HCT116 (cell line): ENCODE data around the gene OPN1SW. TPM values are rescaled to one million over a fixed set of nuclear protein-coding genes. Genes with fewer than 3 reads are reported as not detected.
A peak's percentile ranks its signal among the peaks of the same experiment; 100 is the strongest.

Experiments
- ATAC-seq: fragments of 200-7000 bp; cut with Tn5 transposase; 2 replicates; pipeline ENCODE4 v1.9.1; 2020; ENCODE audit warnings: mild to moderate bottlenecking, moderate library complexity
- BruUV-seq: library from RNA; stranded (reverse); fragments of 400-500 nt; replicated peaks from 2 replicates; lab custom pipeline; 2021; lab: Mats Ljungman, UMichigan
- CTCF ChIA-PET: fragments of 300-600 bp; sonication (Branson Sonifier 250); formaldehyde crosslinking; loops from one replicate; lab custom pipeline; 2021; ENCODE audit warnings: antibody characterized with exemption; lab: Charles Lee
- POLR2A ChIA-PET: fragments of 300-600, 350-600 bp; sonication (Branson Sonifier 250); formaldehyde crosslinking; loops from one replicate; lab custom pipeline; 2021; ENCODE audit warnings: antibody characterized with exemption; lab: Charles Lee
- RAD21 ChIA-PET, 2 experiments: fragments of 300-600 bp; sonication (Branson Sonifier 250); formaldehyde crosslinking; loops; one replicate each; lab custom pipeline; 2023; ENCODE audit warnings: low total read pairs in 2 of 2; ENCODE audit not compliant: uncharacterized antibody in 2 of 2, unreplicated experiment in 2 of 2, low non-redundant PET in 1 of 2; lab: Charles Lee
- DNase-seq: peaks from one replicate; pipeline ENCODE4 v3.0.0-alpha.2; 2010; ENCODE audit warnings: low read depth, low spot score
- H2AFZ ChIP-seq: fragments of 200-600 bp; shearing (Covaris generic), sonication (generic); 2 replicates; pipeline ENCODE4 v1.6.1; 2017; ENCODE audit warnings: low read depth, mixed run types, mixed read lengths, antibody characterized with exemption, low read length; ENCODE audit not compliant: poor library complexity, severe bottlenecking
- H3K27ac ChIP-seq: 2 replicates; pipeline ENCODE4 v1.5.1; 2012; ENCODE audit warnings: low read depth, low read length
- H3K27me3 ChIP-seq: fragments of 200-600 bp; sonication (generic); 2 replicates; pipeline ENCODE4 v1.6.1; 2016; ENCODE audit warnings: mixed run types, low read length, mixed read lengths; ENCODE audit not compliant: insufficient read depth
- H3K36me3 ChIP-seq, 2 experiments: fragments of 200-500 bp in 1 of 2; fragments of 200-600 bp in 1 of 2; sonication (Bioruptor generic) in 1 of 2; sonication (generic) in 1 of 2; 2 replicates each; pipeline versions ENCODE4 v1.5.1 to v1.6.1; 2014 to 2016; ENCODE audit warnings: low read length in 2 of 2, inconsistent platforms in 1 of 2, mixed read lengths in 1 of 2, mixed run types in 1 of 2; ENCODE audit not compliant: insufficient read depth in 2 of 2, control insufficient read depth in 1 of 2
- H3K4me1 ChIP-seq, 2 experiments: fragments of 200-600 bp in 1 of 2; sonication (generic) in 1 of 2; 2 replicates each; pipeline versions ENCODE4 v1.5.1 to v1.6.1; 2012 to 2017; ENCODE audit warnings: low read length in 2 of 2, inconsistent platforms in 1 of 2, mild to moderate bottlenecking in 1 of 2, mixed read lengths in 1 of 2, mixed run types in 1 of 2, moderate library complexity in 1 of 2; ENCODE audit not compliant: insufficient read depth in 2 of 2, control insufficient read depth in 1 of 2
- H3K4me2 ChIP-seq: fragments of 200-600 bp; sonication (generic); 2 replicates; pipeline ENCODE4 v1.6.1; 2017; ENCODE audit warnings: mixed run types, low read length, mixed read lengths
- H3K4me3 ChIP-seq, 2 experiments: fragments of 200-600 bp in 1 of 2; sonication (generic) in 1 of 2; replicated peaks in 1 of 2; 2 replicates each; pipeline ENCODE4 v1.5.1; 2011 to 2016; ENCODE audit warnings: low read length in 2 of 2, control low read depth in 1 of 2, low read depth in 1 of 2, mild to moderate bottlenecking in 1 of 2, mixed read lengths in 1 of 2, mixed run types in 1 of 2
- H3K79me2 ChIP-seq: fragments of 200-600 bp; sonication (generic); 2 replicates; pipeline ENCODE4 v1.6.1; 2017; ENCODE audit warnings: mild to moderate bottlenecking, mixed run types, low read length, moderate library complexity, mixed read lengths; ENCODE audit not compliant: insufficient read depth
- H3K9ac ChIP-seq: fragments of 200-600 bp; sonication (generic); 2 replicates; pipeline ENCODE4 v1.6.1; 2016; ENCODE audit warnings: low read length, mixed read lengths
- H3K9me2 ChIP-seq: fragments of 200-600 bp; sonication (generic), shearing (Covaris generic); 2 replicates; pipeline ENCODE4 v1.6.1; 2017; ENCODE audit warnings: mixed run types, mild to moderate bottlenecking, moderate library complexity; ENCODE audit not compliant: insufficient read depth
- H3K9me3 ChIP-seq, 2 experiments: fragments of 200-500 bp in 1 of 2; fragments of 200-600 bp in 1 of 2; sonication (Bioruptor generic) in 1 of 2; sonication (generic) in 1 of 2; 2 replicates each; pipeline ENCODE4 v1.6.1; 2014 to 2017; ENCODE audit warnings: low read length in 2 of 2, mixed read lengths in 2 of 2, inconsistent platforms in 1 of 2, low read depth in 1 of 2, mild to moderate bottlenecking in 1 of 2, mixed run types in 1 of 2, moderate library complexity in 1 of 2; ENCODE audit not compliant: control insufficient read depth in 1 of 2, insufficient read depth in 1 of 2
- H4K20me1 ChIP-seq: fragments of 200-600 bp; sonication (generic), shearing (Covaris generic); 2 replicates; pipeline ENCODE4 v1.6.1; 2017; ENCODE audit warnings: mixed run types, mild to moderate bottlenecking, moderate library complexity; ENCODE audit not compliant: insufficient read depth
- CBX3 ChIP-seq: IDR thresholded peaks from 2 replicates; pipeline ENCODE4 v1.6.1; 2012; ENCODE audit warnings: low read depth
- SIN3A ChIP-seq: IDR thresholded peaks from 2 replicates; pipeline ENCODE4 v1.6.1; 2012; ENCODE audit warnings: low read depth
- SP1 ChIP-seq: IDR thresholded peaks from 2 replicates; pipeline ENCODE4 v1.6.1; 2012; ENCODE audit warnings: low read depth
- ZFX ChIP-seq: fragments of 450-650 bp; IDR thresholded peaks from 2 replicates; pipeline ENCODE4 v1.6.1; 2017
- ZNF274 ChIP-seq: fragments of 200-500 bp; sonication (Bioruptor generic); IDR thresholded peaks from 2 replicates; pipeline ENCODE4 v1.6.1; 2014; ENCODE audit warnings: mild to moderate bottlenecking, low read depth, low read length, inconsistent platforms
- intact Hi-C: fragments of 100-400 bp; cut with micrococcal nuclease; formaldehyde crosslinking; loops from 2 replicates; pipeline ENCODE4 v1.10.0; 2022
- total RNA-seq: library from RNA; stranded (reverse); gene quantifications from one replicate; pipeline ENCODE4 v1.2.1, GENCODE V29; 2021; ENCODE audit not compliant: unreplicated experiment
- TF ChIP-seq, protein P1 (sequence below): IDR thresholded peaks from 2 replicates; pipeline ENCODE4 v1.6.1; 2012
- TF ChIP-seq, protein P2 (sequence below), 3 experiments: fragments of 200-600 bp in 1 of 3; sonication (generic) in 1 of 3; IDR thresholded peaks in 2 of 3; conservative IDR thresholded peaks in 1 of 3; 2 replicates each; pipeline ENCODE4 v1.5.1; 2012 to 2017; ENCODE audit warnings: low read depth in 2 of 3, low read length in 2 of 3, antibody characterized with exemption in 1 of 3, borderline replicate concordance in 1 of 3, control low read depth in 1 of 3, mild to moderate bottlenecking in 1 of 3, mixed read lengths in 1 of 3, mixed run types in 1 of 3, moderate library complexity in 1 of 3; ENCODE audit not compliant: insufficient read depth in 1 of 3

Gene OPN1SW
- total RNA-seq, 1 experiment from 2014 or later, result not detected

DNA sequence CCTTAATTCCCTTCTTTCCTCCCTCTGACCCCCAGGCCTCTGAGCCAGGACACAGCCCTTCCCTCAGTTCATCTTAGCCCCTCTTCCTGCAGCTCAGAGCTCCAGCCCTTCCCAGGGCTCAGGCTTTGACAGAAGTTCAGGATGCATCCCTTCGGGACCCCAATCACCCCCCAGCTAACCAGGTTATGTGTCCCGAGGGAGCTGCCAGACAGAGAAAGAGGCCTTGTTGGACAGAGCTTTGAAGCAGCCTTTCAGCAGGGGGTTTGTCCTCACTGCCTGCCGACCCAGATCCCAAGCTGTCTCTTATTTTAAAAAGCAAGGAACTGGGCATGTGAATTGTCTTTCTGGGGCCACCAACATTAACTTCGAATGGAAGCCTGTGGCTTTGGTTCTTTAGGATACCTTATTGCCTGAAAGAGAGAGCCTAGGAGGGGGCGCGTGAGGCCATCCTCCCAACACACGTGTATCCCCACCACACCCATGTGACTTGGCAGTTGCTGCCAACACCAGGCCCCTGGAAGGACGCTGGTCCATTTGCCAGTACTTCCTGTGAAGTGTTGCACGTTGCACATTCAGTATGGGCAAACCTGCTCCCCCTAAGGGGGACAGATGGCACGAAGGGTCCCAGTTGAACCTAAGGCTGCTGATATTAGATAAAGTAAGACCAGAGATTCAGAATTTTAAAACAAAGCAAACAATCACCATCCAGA, 17.0 kb upstream of the OPN1SW start:
- RAD21 ChIA-PET, result no interaction called here
- Histone ChIP-seq H3K9me3 (no peaks in the 10 kb centered on the region), H3K36me3 (no peaks in the 10 kb centered on the region), H2AFZ (no peak overlapping the region), H3K27me3 (no peaks in the 10 kb centered on the region), H3K4me1 (peaks cover 0 to 6% of the 10 kb centered on the region in 2 experiments; a peak in 1 of 4 replicates), H3K9me2 (no peaks in the 10 kb centered on the region), H3K27ac (no peak overlapping the region), H3K9ac (no peak overlapping the region), H3K4me3 (no peak overlapping the region), H3K4me2 (no peak overlapping the region), H3K79me2 (no peaks in the 10 kb centered on the region), H4K20me1 (no peaks in the 10 kb centered on the region)
- POLR2A ChIA-PET, result no interaction called here
- TSS peak; percentile 60 for BruUV-seq
- no peak for DNase-seq
- intact Hi-C loops, result no loop called here
- TF ChIP-seq, protein P1, sequence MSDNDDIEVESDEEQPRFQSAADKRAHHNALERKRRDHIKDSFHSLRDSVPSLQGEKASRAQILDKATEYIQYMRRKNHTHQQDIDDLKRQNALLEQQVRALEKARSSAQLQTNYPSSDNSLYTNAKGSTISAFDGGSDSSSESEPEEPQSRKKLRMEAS, result no peak
- TF ChIP-seq SIN3A, result no peak
- TF ChIP-seq CBX3, result no peak
- no peak for TF ChIP-seq ZFX
- TF ChIP-seq SP1, result no peak
- TF ChIP-seq, protein P2, sequence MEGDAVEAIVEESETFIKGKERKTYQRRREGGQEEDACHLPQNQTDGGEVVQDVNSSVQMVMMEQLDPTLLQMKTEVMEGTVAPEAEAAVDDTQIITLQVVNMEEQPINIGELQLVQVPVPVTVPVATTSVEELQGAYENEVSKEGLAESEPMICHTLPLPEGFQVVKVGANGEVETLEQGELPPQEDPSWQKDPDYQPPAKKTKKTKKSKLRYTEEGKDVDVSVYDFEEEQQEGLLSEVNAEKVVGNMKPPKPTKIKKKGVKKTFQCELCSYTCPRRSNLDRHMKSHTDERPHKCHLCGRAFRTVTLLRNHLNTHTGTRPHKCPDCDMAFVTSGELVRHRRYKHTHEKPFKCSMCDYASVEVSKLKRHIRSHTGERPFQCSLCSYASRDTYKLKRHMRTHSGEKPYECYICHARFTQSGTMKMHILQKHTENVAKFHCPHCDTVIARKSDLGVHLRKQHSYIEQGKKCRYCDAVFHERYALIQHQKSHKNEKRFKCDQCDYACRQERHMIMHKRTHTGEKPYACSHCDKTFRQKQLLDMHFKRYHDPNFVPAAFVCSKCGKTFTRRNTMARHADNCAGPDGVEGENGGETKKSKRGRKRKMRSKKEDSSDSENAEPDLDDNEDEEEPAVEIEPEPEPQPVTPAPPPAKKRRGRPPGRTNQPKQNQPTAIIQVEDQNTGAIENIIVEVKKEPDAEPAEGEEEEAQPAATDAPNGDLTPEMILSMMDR (IDR thresholded peaks at IDR 0.05 in 2 of 3, conservative IDR thresholded peaks at IDR 0.05 in 1 of 3; ENCODE audit: borderline replicate concordance in 1 of 3, insufficient read depth in 1 of 3, low read depth in 2 of 3, low read length in 2 of 3), result no peak
- TF ChIP-seq ZNF274, result no peak
- CTCF ChIA-PET, result interaction anchor here (0.8 kb wide), 1 partner anchor 91 kb away, joined by 3 read pairs; no protein-coding TSS in a partner anchor
- no peak for ATAC-seq
